Parathyroid adenoma (tissue), 2 donors: ENCODE measurements around the gene DNASE1L3.

Experiments used
- H2AFZ ChIP-seq: fragments of 300-600 bp; sonication (generic); one replicate; pipeline ENCODE4 v1.7.0; 2017; ENCODE audit warnings: antibody characterized with exemption, mild to moderate bottlenecking
- H3K27ac ChIP-seq: fragments of 300-600 bp; sonication (generic); one replicate; pipeline ENCODE4 v1.7.0; 2017
- H3K27me3 ChIP-seq: fragments of 300-600 bp; sonication (generic); one replicate; pipeline ENCODE4 v1.7.0; 2017; ENCODE audit warnings: low read length; ENCODE audit not compliant: control insufficient read depth, insufficient read depth
- H3K36me3 ChIP-seq: fragments of 300-600 bp; sonication (generic); one replicate; pipeline ENCODE4 v1.7.0; 2017; ENCODE audit warnings: low read length; ENCODE audit not compliant: control insufficient read depth, insufficient read depth
- H3K4me1 ChIP-seq: fragments of 300-600 bp; sonication (generic); one replicate; pipeline ENCODE4 v1.7.0; 2017; ENCODE audit warnings: control low read depth
- H3K4me2 ChIP-seq: fragments of 300-600 bp; sonication (generic); one replicate; pipeline ENCODE4 v1.7.0; 2017; ENCODE audit warnings: low read length
- H3K4me3 ChIP-seq: fragments of 300-600 bp; sonication (generic); one replicate; pipeline ENCODE4 v1.7.0; 2017; ENCODE audit warnings: low read depth, low read length
- H3K79me2 ChIP-seq: fragments of 300-600 bp; sonication (generic); one replicate; pipeline ENCODE4 v1.7.0; 2017; ENCODE audit warnings: control low read depth
- H3K9ac ChIP-seq: fragments of 300-600 bp; sonication (generic); one replicate; pipeline ENCODE4 v1.7.0; 2017; ENCODE audit warnings: mild to moderate bottlenecking
- H3K9me3 ChIP-seq: fragments of 300-600 bp; sonication (generic); one replicate; pipeline ENCODE4 v1.7.0; 2017; ENCODE audit warnings: low read length; ENCODE audit not compliant: control insufficient read depth
- TF ChIP-seq, protein P1 (sequence below): fragments of 300-600 bp; sonication (generic); IDR thresholded peaks from one replicate; pipeline ENCODE4 v1.7.0; 2017; ENCODE audit warnings: antibody characterized with exemption, mild to moderate bottlenecking
- donor health status: primary hyperparathyroidism.

Gene DNASE1L3

DNA sequence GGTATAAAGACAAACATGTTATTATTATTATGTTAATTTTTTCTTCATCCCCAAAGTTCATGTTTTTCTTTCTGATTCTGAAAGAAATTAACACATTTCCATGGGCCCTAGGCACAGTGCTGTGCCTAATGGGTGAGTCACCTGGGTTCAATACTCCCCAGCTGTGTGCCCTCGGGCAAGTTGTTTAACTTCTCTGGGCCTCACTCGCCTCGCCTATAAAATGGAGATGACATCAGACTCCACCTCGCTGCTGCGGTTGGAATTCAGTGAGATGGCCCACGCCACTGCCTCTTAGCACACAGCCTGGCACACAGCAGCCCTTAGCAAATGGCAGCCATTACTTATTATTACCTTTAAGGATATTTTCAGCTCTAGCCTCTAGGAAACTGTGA, 22.6 kb downstream of the DNASE1L3 start:
- no peak overlapping the region for H3K27ac ChIP-seq
- no peak overlapping the region for H3K9ac ChIP-seq
- H3K9me3 ChIP-seq: no peaks in the 10 kb centered on the region
- no peaks in the 10 kb centered on the region for H3K79me2 ChIP-seq
- H3K4me3 ChIP-seq: no peak overlapping the region
- no peak overlapping the region for H3K4me2 ChIP-seq
- no peaks in the 10 kb centered on the region for H3K4me1 ChIP-seq
- no peaks in the 10 kb centered on the region for H3K27me3 ChIP-seq
- TF ChIP-seq, protein P1, sequence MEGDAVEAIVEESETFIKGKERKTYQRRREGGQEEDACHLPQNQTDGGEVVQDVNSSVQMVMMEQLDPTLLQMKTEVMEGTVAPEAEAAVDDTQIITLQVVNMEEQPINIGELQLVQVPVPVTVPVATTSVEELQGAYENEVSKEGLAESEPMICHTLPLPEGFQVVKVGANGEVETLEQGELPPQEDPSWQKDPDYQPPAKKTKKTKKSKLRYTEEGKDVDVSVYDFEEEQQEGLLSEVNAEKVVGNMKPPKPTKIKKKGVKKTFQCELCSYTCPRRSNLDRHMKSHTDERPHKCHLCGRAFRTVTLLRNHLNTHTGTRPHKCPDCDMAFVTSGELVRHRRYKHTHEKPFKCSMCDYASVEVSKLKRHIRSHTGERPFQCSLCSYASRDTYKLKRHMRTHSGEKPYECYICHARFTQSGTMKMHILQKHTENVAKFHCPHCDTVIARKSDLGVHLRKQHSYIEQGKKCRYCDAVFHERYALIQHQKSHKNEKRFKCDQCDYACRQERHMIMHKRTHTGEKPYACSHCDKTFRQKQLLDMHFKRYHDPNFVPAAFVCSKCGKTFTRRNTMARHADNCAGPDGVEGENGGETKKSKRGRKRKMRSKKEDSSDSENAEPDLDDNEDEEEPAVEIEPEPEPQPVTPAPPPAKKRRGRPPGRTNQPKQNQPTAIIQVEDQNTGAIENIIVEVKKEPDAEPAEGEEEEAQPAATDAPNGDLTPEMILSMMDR: no peak
- no peak overlapping the region for H2AFZ ChIP-seq
- H3K36me3 ChIP-seq: no peaks in the 10 kb centered on the region

DNA sequence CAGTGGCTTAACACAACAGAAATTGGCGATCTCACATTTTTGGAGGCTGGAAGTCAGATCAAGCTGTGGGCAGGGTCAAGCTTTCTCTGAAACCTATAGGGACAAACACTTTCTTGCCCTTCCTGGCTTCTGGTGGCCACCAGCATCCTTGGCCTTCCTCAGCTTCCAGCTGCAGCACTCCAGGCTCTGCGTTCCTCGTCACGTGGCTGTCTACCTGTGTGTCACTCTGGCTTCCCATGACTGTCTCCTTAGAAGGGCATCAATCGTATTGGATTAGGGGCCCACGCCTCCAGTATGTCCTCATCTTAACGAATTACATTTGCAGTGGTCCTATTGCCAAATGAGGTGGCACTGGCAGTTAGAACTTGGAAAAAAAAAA, 25.8 kb downstream of the DNASE1L3 start:
- no peak overlapping the region for H3K27ac ChIP-seq
- TF ChIP-seq, protein P1: no peak
- no peaks in the 10 kb centered on the region for H3K79me2 ChIP-seq
- no peak overlapping the region for H3K4me2 ChIP-seq
- H3K9ac ChIP-seq: no peak overlapping the region
- no peaks in the 10 kb centered on the region for H3K4me1 ChIP-seq
- no peaks in the 10 kb centered on the region for H3K36me3 ChIP-seq
- H3K9me3 ChIP-seq: no peaks in the 10 kb centered on the region
- H3K4me3 ChIP-seq: no peak overlapping the region
- H2AFZ ChIP-seq: no peak overlapping the region
- no peaks in the 10 kb centered on the region for H3K27me3 ChIP-seq

DNA sequence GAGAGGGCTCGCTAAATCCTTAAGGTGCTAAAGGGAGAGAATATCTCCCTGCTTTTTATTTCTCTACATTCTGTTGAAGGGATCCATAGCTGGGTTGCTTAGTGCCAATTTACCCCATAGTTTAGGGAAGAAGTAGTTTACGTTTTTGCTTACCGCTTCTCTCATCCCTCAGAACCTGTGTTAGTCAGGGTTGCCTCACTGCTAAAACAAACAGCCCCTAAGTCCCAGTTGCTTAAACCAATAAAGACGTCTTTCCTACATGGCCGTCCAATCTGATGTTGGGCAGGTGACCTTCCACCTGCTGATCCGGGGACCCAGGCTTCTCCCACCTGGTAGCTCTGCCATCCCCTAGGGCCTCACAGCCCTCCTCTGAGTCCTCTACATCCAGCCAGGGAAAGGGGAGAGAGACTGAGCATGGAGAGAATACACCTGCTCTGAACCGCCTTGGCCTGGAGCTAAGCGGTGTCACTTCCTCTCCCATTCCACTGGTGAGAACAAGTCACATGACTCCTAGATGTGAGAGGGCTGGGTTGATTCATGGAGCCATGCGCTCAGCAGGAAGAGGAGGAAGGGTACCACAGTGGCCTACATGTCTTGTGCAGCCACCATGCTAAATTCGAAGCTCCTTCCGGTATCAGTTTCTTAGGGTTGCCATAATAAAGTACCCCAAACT, 26.3 kb downstream of the DNASE1L3 start:
- Histone ChIP-seq H3K79me2 (no peaks in the 10 kb centered on the region), H3K9me3 (no peaks in the 10 kb centered on the region), H3K27me3 (no peaks in the 10 kb centered on the region), H3K27ac (no peak overlapping the region), H2AFZ (no peak overlapping the region), H3K4me1 (no peaks in the 10 kb centered on the region), H3K4me3 (no peak overlapping the region), H3K9ac (no peak overlapping the region), H3K4me2 (no peak overlapping the region), H3K36me3 (no peaks in the 10 kb centered on the region)
- TF ChIP-seq, protein P1: no peak

DNA sequence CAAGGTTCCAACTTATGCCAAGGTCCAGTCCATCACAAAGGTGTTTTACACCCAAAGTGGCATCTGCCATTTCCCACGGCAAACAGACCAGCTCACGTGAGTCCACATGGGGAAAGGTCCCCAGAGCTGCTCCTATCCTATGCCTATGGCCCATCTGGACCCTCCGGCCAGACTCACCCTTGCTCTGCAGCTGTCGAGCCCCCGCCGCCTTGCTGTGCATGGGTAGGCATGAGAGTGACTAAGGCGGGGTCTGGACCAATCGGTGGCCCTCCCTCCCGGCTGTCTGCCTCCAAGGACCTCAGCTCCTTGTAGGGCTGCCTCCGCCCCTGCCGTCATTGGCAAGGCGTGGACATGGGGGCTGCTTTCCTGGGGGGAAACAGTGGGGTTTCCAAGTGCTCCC, 26.9 kb downstream of the DNASE1L3 start:
- Histone ChIP-seq H2AFZ (no peak overlapping the region), H3K36me3 (no peaks in the 10 kb centered on the region), H3K79me2 (no peaks in the 10 kb centered on the region), H3K9me3 (no peaks in the 10 kb centered on the region), H3K27ac (no peak overlapping the region), H3K4me3 (no peak overlapping the region), H3K4me2 (no peak overlapping the region), H3K27me3 (no peaks in the 10 kb centered on the region), H3K4me1 (no peaks in the 10 kb centered on the region), H3K9ac (no peak overlapping the region)
- TF ChIP-seq, protein P1: no peak

DNA sequence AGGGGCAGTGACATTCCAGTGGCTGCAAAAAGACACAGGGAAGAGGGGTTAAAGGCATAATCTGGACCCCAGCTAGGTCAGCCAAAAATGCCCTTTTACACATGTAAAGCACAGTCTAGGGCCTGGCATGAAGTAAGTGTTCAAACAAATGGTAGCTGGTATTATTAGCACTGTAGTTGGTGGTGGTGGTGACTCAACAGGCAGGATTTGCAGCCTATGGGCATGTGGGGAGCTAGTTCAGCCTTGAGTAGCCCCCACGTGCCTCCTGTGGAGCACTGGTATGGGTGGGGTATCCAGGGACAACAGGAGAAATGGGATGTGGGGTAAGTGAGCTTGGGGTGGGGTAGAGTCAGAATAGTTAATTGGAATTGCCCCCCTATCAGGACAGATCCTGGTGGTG, 27.6 kb downstream of the DNASE1L3 start:
- H3K27me3 ChIP-seq: no peaks in the 10 kb centered on the region
- no peak overlapping the region for H3K4me3 ChIP-seq
- H2AFZ ChIP-seq: no peak overlapping the region
- no peak overlapping the region for H3K4me2 ChIP-seq
- TF ChIP-seq, protein P1: no peak
- H3K27ac ChIP-seq: no peak overlapping the region
- no peaks in the 10 kb centered on the region for H3K79me2 ChIP-seq
- no peak overlapping the region for H3K9ac ChIP-seq
- H3K36me3 ChIP-seq: no peaks in the 10 kb centered on the region
- H3K9me3 ChIP-seq: no peaks in the 10 kb centered on the region
- no peaks in the 10 kb centered on the region for H3K4me1 ChIP-seq
